Measurements from ENCODE around the gene KRTAP27-1. TPM values are rescaled to one million over a fixed set of nuclear protein-coding genes. Genes with fewer than 3 reads are reported as not detected.

KRTAP27-1 gene
- total and polyA plus RNA-seq, 2 of the 8 experiments (the other 6 are each of a cell fraction or from before 2014, with no cell fraction given), result not detected

GRCh38 chr21:30372139-30372770, 34.8 kb upstream of the KRTAP27-1 start, which contains the start of gene KRTAP13-2:
TSS of gene KRTAP13-2 (minus strand) at chr21:30372271. CDS start at chr21:30372213, 58 bp downstream.
- ChIA-PET CTCF (ENCODE audit: partially characterized antibody) (no interaction called here), POLR2A (ENCODE audit: partially characterized antibody) (no interaction called here)
- no peak within 1 kb of the TSS for H4K8ac ChIP-seq (ENCODE audit: extremely low read depth, insufficient read depth, low read length)
- H2BK120ac ChIP-seq (replicated peaks; ENCODE audit: low read depth, low read length), result no peak within 1 kb of the TSS
- no peaks in the 10 kb centered on the region for H3K79me1 ChIP-seq (ENCODE audit: low read depth, low read length)
- H3K4me2 ChIP-seq (ENCODE audit: insufficient read depth in 1 of 2, low read depth in 2 of 2, low read length in 2 of 2), result no peak within 1 kb of the TSS
- H4K91ac ChIP-seq (replicated peaks; ENCODE audit: insufficient read length, low read length), result no peak within 1 kb of the TSS
- H3K18ac ChIP-seq (ENCODE audit: extremely low read depth, low read length), result no peak within 1 kb of the TSS
- H3K23ac ChIP-seq (ENCODE audit: insufficient read length), result no peak within 1 kb of the TSS
- no peaks in the 10 kb centered on the region for H3K23me2 ChIP-seq (ENCODE audit: low read depth, low read length)
- no peak within 1 kb of the TSS for H3K4ac ChIP-seq (replicated peaks; ENCODE audit: insufficient read length, low read depth, low read length)
- no peak within 1 kb of the TSS for H3K9ac ChIP-seq (replicated peaks in 1 of 4; ENCODE audit: extremely low read depth in 1 of 4, low read depth in 3 of 4, low read length in 3 of 4)
- no peaks in the 10 kb centered on the region for H3K9me3 ChIP-seq (ENCODE audit: insufficient read depth in 2 of 2, low read depth in 1 of 2, low read length in 1 of 2)
- H2BK12ac ChIP-seq (ENCODE audit: low read depth, low read length), result no peak within 1 kb of the TSS
- H3K56ac ChIP-seq (replicated peaks; ENCODE audit: insufficient read length, low read depth, low read length), result no peak within 1 kb of the TSS
- H2BK15ac ChIP-seq (ENCODE audit: low read length), result no peak within 1 kb of the TSS
- H2BK5ac ChIP-seq (ENCODE audit: low read depth, low read length), result no peak within 1 kb of the TSS
- H3K27me3 ChIP-seq (replicated peaks in 1 of 4; ENCODE audit: control insufficient read depth in 3 of 4, extremely low read depth in 1 of 4, insufficient read depth in 3 of 4, low read length in 3 of 4), result no peaks in the 10 kb centered on the region
- no peak within 1 kb of the TSS for H3K4me3 ChIP-seq (ENCODE audit: extremely low read depth in 1 of 4, insufficient read depth in 2 of 4, low read depth in 3 of 4, low read length in 4 of 4)
- FAIRE-seq, result no peak
- DNase-seq (ENCODE audit: low read depth in 1 of 2, low spot score in 2 of 2), result no peak
- 94% methylated on average over 5 of the region's 5 CpGs; no CpG with 5 or more reads in 1 of the 2 experiments for WGBS, 2 experiments (ENCODE audit: extremely low coverage in 1 of 2, insufficient coverage in 1 of 2, insufficient read length in 1 of 2, insufficient replicate concordance in 2 of 2, low coverage in 1 of 2, low lambda C conversion rate in 2 of 2, missing lambda C conversion rate in 1 of 2)
- no peak within 1 kb of the TSS for H4K5ac ChIP-seq (ENCODE audit: insufficient read length, low read depth, low read length)
- no peaks in the 10 kb centered on the region for H3K4me1 ChIP-seq (replicated peaks in 1 of 4; ENCODE audit: control insufficient read depth in 3 of 4, insufficient read depth in 4 of 4, low read length in 3 of 4)
- no peak within 1 kb of the TSS for H2AK5ac ChIP-seq (ENCODE audit: low read depth, low read length)
- no peak within 1 kb of the TSS for H2BK20ac ChIP-seq (ENCODE audit: low read length)
- no peak within 1 kb of the TSS for H2AFZ ChIP-seq (ENCODE audit: low read length)
- no peaks in the 10 kb centered on the region for H3K36me3 ChIP-seq (ENCODE audit: control insufficient read depth in 2 of 4, insufficient read depth in 4 of 4, low read length in 3 of 4)
- no peak within 1 kb of the TSS for H3K14ac ChIP-seq (ENCODE audit: insufficient read length)
- no peak within 1 kb of the TSS for H3K27ac ChIP-seq (ENCODE audit: low read depth, low read length)
- no peaks in the 10 kb centered on the region for H4K20me1 ChIP-seq (replicated peaks in 1 of 2; ENCODE audit: control insufficient read depth in 1 of 2, insufficient read depth in 2 of 2, low read length in 2 of 2)
- no peaks in the 10 kb centered on the region for H3K79me2 ChIP-seq (ENCODE audit: control insufficient read depth in 1 of 2, insufficient read depth in 2 of 2, low read length in 2 of 2)
- TF ChIP-seq TCF12 (IDR thresholded peaks at IDR 0.05; ENCODE audit: low read depth, low read length) (no peak), YY1 (IDR thresholded peaks at IDR 0.05; ENCODE audit: low read depth, low read length) (no peak), ATF3 (IDR thresholded peaks at IDR 0.05; ENCODE audit: insufficient read depth, low read depth, low read length) (no peak), MAFK (IDR thresholded peaks at IDR 0.05; ENCODE audit: low read depth, low read length) (no peak), RAD21 (IDR thresholded peaks at IDR 0.05 in 1 of 2, conservative IDR thresholded peaks at IDR 0.05 in 1 of 2; ENCODE audit: low read depth in 2 of 2, low read length in 2 of 2) (no peak), ATF2 (IDR thresholded peaks at IDR 0.05; ENCODE audit: low read length) (no peak), SIX5 (IDR thresholded peaks at IDR 0.05; ENCODE audit: low read depth, low read length) (no peak), SIN3A (conservative IDR thresholded peaks at IDR 0.05 in 1 of 2, IDR thresholded peaks at IDR 0.05 in 1 of 2; ENCODE audit: low read depth in 1 of 2, low read length in 2 of 2) (no peak), HDAC6 (IDR thresholded peaks at IDR 0.05; ENCODE audit: low read depth, low read length) (no peak), POU5F1 (IDR thresholded peaks at IDR 0.05; ENCODE audit: low read depth, low read length) (no peak), KDM5A (IDR thresholded peaks at IDR 0.05; ENCODE audit: low read length) (no peak), ASH2L (IDR thresholded peaks at IDR 0.05; ENCODE audit: low read length) (no peak)

All from H1 (cell line).